Measurements from ENCODE around the gene PTAFR.

DNA sequence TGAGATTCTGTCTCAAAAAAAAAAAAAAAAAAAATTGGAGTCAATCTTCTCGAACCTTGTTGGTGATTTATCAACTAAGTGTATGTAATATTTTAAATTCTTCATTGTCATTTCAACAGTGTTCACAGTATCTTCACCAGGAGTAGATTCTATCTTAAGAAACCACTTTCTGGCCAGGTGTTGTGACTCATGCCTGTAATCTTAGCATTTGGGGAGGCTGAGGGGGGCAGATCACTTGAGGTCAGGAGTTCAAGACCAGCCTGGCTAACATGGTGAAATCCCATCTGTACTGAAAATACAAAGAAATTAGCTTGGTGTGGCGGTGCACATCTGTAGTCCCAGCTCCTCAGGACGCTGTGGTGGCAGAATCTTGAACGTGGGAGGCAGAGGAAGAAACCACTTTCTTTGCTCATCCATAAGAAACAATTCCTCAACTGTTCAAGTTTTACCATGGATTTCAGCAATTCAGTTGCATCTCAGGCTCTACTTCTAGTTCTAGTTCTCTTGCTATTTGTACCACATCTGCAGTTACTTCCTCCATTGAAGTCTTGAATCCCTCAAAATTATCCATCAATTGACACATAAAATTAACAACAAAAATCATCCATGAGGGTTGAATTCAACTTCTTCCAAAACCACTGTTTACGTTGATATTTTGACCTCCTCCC lies 57.7 kb downstream of the PTAFR start:
- TF ChIP-seq POLR2AphosphoS5 (IDR thresholded peaks at IDR 0.05; ENCODE audit: low read depth, low read length) (no peak), SIN3A (IDR thresholded peaks at IDR 0.05; ENCODE audit: borderline replicate concordance, insufficient read depth, low read length) (no peak), TAF1 (IDR thresholded peaks at IDR 0.05; ENCODE audit: borderline replicate concordance, insufficient read depth, low read length) (no peak)
- TF ChIP-seq, protein P1, sequence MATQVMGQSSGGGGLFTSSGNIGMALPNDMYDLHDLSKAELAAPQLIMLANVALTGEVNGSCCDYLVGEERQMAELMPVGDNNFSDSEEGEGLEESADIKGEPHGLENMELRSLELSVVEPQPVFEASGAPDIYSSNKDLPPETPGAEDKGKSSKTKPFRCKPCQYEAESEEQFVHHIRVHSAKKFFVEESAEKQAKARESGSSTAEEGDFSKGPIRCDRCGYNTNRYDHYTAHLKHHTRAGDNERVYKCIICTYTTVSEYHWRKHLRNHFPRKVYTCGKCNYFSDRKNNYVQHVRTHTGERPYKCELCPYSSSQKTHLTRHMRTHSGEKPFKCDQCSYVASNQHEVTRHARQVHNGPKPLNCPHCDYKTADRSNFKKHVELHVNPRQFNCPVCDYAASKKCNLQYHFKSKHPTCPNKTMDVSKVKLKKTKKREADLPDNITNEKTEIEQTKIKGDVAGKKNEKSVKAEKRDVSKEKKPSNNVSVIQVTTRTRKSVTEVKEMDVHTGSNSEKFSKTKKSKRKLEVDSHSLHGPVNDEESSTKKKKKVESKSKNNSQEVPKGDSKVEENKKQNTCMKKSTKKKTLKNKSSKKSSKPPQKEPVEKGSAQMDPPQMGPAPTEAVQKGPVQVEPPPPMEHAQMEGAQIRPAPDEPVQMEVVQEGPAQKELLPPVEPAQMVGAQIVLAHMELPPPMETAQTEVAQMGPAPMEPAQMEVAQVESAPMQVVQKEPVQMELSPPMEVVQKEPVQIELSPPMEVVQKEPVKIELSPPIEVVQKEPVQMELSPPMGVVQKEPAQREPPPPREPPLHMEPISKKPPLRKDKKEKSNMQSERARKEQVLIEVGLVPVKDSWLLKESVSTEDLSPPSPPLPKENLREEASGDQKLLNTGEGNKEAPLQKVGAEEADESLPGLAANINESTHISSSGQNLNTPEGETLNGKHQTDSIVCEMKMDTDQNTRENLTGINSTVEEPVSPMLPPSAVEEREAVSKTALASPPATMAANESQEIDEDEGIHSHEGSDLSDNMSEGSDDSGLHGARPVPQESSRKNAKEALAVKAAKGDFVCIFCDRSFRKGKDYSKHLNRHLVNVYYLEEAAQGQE (IDR thresholded peaks at IDR 0.05; ENCODE audit: insufficient read depth in 1 of 2, low read depth in 2 of 2, low read length in 2 of 2) = no peak
